A549 (cell line): ENCODE data around the gene PRDX2. TPM values are rescaled to one million over a fixed set of nuclear protein-coding genes. Genes with fewer than 3 reads are reported as not detected.
"Not testable (repeated sequence)": the region's sequence is repeated elsewhere in the genome, so short reads cannot be mapped to it uniquely, and the experiment has no call there.

Source experiments
- ATAC-seq, 2 experiments: fragments of 200-7000 bp in 1 of 2; fragments of >200 bp in 1 of 2; cut with Nextera tagmentation in 1 of 2; cut with Tn5 transposase in 1 of 2; 3 replicates each; pipeline versions ENCODE4 v1.8.0 to v1.9.1; 2018 to 2020; ENCODE audit warnings: mild to moderate bottlenecking in 1 of 2, moderate library complexity in 1 of 2
- CTCF ChIA-PET: fragments of 300-600 bp; sonication (Branson Sonifier 250); formaldehyde crosslinking; extraction: SDS; loops from one replicate; lab custom pipeline; 2021; ENCODE audit warnings: antibody characterized with exemption, inconsistent platforms; lab: Yijun Ruan, JAX
- POLR2A ChIA-PET: fragments of 350-600 bp; formaldehyde crosslinking; extraction: SDS; loops from one replicate; lab custom pipeline; 2021; ENCODE audit warnings: antibody characterized with exemption, inconsistent platforms; lab: Yijun Ruan, JAX
- DNase-seq, 2 experiments: peaks; one replicate each; pipeline versions ENCODE4 v3.0.0 to v3.0.0-alpha.2; 2011 to 2016; ENCODE audit warnings: low read depth in 1 of 2, low spot score in 1 of 2
- FAIRE-seq: peaks from 2 replicates; lab custom pipeline; 2011; peaks lifted over from hg19 to GRCh38; lab: Jason Lieb, UNC
- H3K27ac ChIP-seq, 2 experiments: fragments of >200 bp; sonication (Bioruptor Twin); formaldehyde crosslinking; 3 replicates each; pipeline ENCODE4 v1.5.1; 2016 to 2017
- H3K4me1 ChIP-seq: fragments of >200 bp; sonication (Bioruptor Twin); formaldehyde crosslinking; 3 replicates; pipeline ENCODE4 v1.6.1; 2016
- H3K4me2 ChIP-seq: fragments of >200 bp; sonication (Bioruptor Twin); formaldehyde crosslinking; 3 replicates; pipeline ENCODE4 v1.6.1; 2016
- H3K4me3 ChIP-seq: fragments of >200 bp; sonication (Bioruptor Twin); formaldehyde crosslinking; 3 replicates; pipeline ENCODE4 v1.5.1; 2016
- H3K9me3 ChIP-seq: fragments of >200 bp; sonication (Bioruptor Twin); formaldehyde crosslinking; 3 replicates; pipeline ENCODE4 v1.6.1; 2016
- CBX2 ChIP-seq: fragments of 200-600 bp; sonication (generic); IDR thresholded peaks from 2 replicates; pipeline ENCODE4 v1.6.1; 2016; ENCODE audit warnings: low read depth, mild to moderate bottlenecking, borderline replicate concordance
- CEBPB ChIP-seq, 2 experiments: fragments of >200 bp in 1 of 2; sonication (Bioruptor Twin) in 1 of 2; formaldehyde crosslinking in 1 of 2; IDR thresholded peaks; 2 replicates each; pipeline ENCODE4 v1.6.1; 2012 to 2016
- CHD2 ChIP-seq: fragments of 150-350 bp; IDR thresholded peaks from 2 replicates; pipeline ENCODE4 v1.6.1; 2014; ENCODE audit warnings: low read length; ENCODE audit not compliant: partially characterized antibody
- CHD4 ChIP-seq: fragments of 200-600 bp; sonication (generic); IDR thresholded peaks from 2 replicates; pipeline ENCODE4 v1.6.1; 2016; ENCODE audit warnings: antibody characterized with exemption, mild to moderate bottlenecking, borderline replicate concordance
- E2F6 ChIP-seq: IDR thresholded peaks from 2 replicates; pipeline ENCODE4 v1.6.1; 2012; ENCODE audit warnings: low read depth, borderline replicate concordance
- HEYL ChIP-seq: fragments of 250-450 bp; sonication (Bioruptor Pico); IDR thresholded peaks from 2 replicates; pipeline ENCODE4 v1.8.0; 2021; ENCODE audit warnings: mild to moderate bottlenecking, moderate library complexity
- HOXB5 ChIP-seq: fragments of 250-450 bp; sonication (Bioruptor Pico); IDR thresholded peaks from 2 replicates; pipeline ENCODE4 v1.5.0; 2020; ENCODE audit warnings: mild to moderate bottlenecking, moderate library complexity
- MAX ChIP-seq: IDR thresholded peaks from 2 replicates; pipeline ENCODE4 v1.6.1; 2012
- MAZ ChIP-seq: fragments of 150-350 bp; IDR thresholded peaks from 2 replicates; pipeline ENCODE4 v1.6.1; 2014; ENCODE audit warnings: antibody characterized with exemption, low read depth, low read length, borderline replicate concordance
- NFE2L2 ChIP-seq: fragments of 150-350 bp; conservative IDR thresholded peaks from 2 replicates; pipeline ENCODE4 v1.6.1; 2014; ENCODE audit warnings: low read length
- NPAS2 ChIP-seq: fragments of 250-450 bp; sonication (Bioruptor Pico); IDR thresholded peaks from 2 replicates; pipeline ENCODE4 v1.8.0; 2022; ENCODE audit warnings: mild to moderate bottlenecking, moderate library complexity, borderline replicate concordance
- PBX3 ChIP-seq: IDR thresholded peaks from 2 replicates; pipeline ENCODE4 v1.6.1; 2012
- POLR2A ChIP-seq: IDR thresholded peaks from 2 replicates; pipeline ENCODE4 v1.6.1; 2012; ENCODE audit warnings: mild to moderate bottlenecking, low read length
- RCOR1 ChIP-seq: fragments of 150-350 bp; IDR thresholded peaks from 2 replicates; pipeline ENCODE4 v1.6.1; 2014; ENCODE audit warnings: antibody characterized with exemption, low read length, low read depth
- RFX5 ChIP-seq: fragments of 450-650 bp; IDR thresholded peaks from 2 replicates; pipeline ENCODE4 v1.7.1; 2014; ENCODE audit warnings: antibody characterized with exemption, mild to moderate bottlenecking, moderate library complexity
- RNF2 ChIP-seq: fragments of 200-600 bp; sonication (generic); IDR thresholded peaks from 2 replicates; pipeline ENCODE4 v1.6.1; 2016; ENCODE audit warnings: low read depth, mild to moderate bottlenecking, antibody characterized with exemption, moderate library complexity, borderline replicate concordance
- SMC3 ChIP-seq: fragments of >200 bp; sonication (Bioruptor Twin); formaldehyde crosslinking; IDR thresholded peaks from 3 replicates; pipeline ENCODE4 v1.6.1; 2018; ENCODE audit warnings: inconsistent platforms
- TFCP2L1 ChIP-seq: fragments of 250-450 bp; sonication (Bioruptor Pico); IDR thresholded peaks from 2 replicates; pipeline ENCODE4 v1.5.0; 2021; ENCODE audit warnings: mild to moderate bottlenecking
- USF2 ChIP-seq: fragments of 450-650 bp; IDR thresholded peaks from 2 replicates; pipeline ENCODE4 v1.6.1; 2014; ENCODE audit warnings: antibody characterized with exemption
- ZC3H11A ChIP-seq: fragments of 450-650 bp; IDR thresholded peaks from 2 replicates; pipeline ENCODE4 v1.6.1; 2014; ENCODE audit warnings: antibody characterized with exemption, mild to moderate bottlenecking
- ZFP36 ChIP-seq: fragments of 450-650 bp; IDR thresholded peaks from 2 replicates; pipeline ENCODE4 v1.6.1; 2014; ENCODE audit warnings: borderline replicate concordance; ENCODE audit not compliant: partially characterized antibody
- WGBS: methylation state at CpG from one replicate; pipeline ENCODE4 v1.1.6; 2017; ENCODE audit errors: missing lambda C conversion rate; 5-methylcytosine and 5-hydroxymethylcytosine counted together
- polyA plus RNA-seq, 4 experiments: library from polyadenylated mRNA; depleted of rRNA in 3 of 4; stranded (reverse); fragments of >200 nt; fragmentation: RNase III in 1 of 4; extraction: RNeasy Plus Mini Kit Qiagen cat#74134 plus additional on column Dnase treatment in 1 of 4; gene quantifications; 2 replicates in 3 of 4; 3 replicates in 1 of 4; pipeline ENCODE4 v1.2.3, GENCODE V29; 2011 to 2017
- TF ChIP-seq, protein P1 (sequence below): fragments of 150-350 bp; IDR thresholded peaks from 2 replicates; pipeline ENCODE4 v1.6.1; 2014; ENCODE audit warnings: low read depth, mild to moderate bottlenecking, low read length
- TF ChIP-seq, protein P2 (sequence below): fragments of 200-600 bp; sonication (generic); IDR thresholded peaks from 2 replicates; pipeline ENCODE4 v1.6.1; 2016; ENCODE audit warnings: antibody characterized with exemption, mild to moderate bottlenecking, moderate library complexity

The PRDX2 gene
- polyA plus RNA-seq, 2 of the 4 experiments (the other 2 are of a cell fraction): 0.57 to 0.84 TPM

- WGBS: 91% methylated on average over 6 of the region's 6 CpGs
- DNase-seq, H3K4me2 ChIP-seq, H3K9me3 ChIP-seq, ATAC-seq, H3K4me3 ChIP-seq, H3K27ac ChIP-seq, H3K4me1 ChIP-seq, FAIRE-seq, POLR2A ChIA-PET: not testable (repeated sequence)
- CTCF ChIA-PET: interaction anchor here (0.6 to 3.6 kb wide), 4 partner anchors 21 to 68 kb away, joined by 4 to 11 read pairs (median 7); no protein-coding TSS in a partner anchor
These were observed 15.6 kb upstream of the PRDX2 start for GRCh38 chr19:12817188-12817587.

- H3K9me3 ChIP-seq: no peaks in the 10 kb centered on the region
- no peak for TF ChIP-seq CHD4
- TF ChIP-seq HEYL (CRISPR knock-in tag): no peak
- no peak for TF ChIP-seq CHD2
- no peak overlapping the region for H3K27ac ChIP-seq
- ChIA-PET POLR2A (no interaction called here), CTCF (interaction anchor here (0.6 to 1.9 kb wide), 7 partner anchors 9 to 58 kb away, joined by 3 to 10 read pairs (median 5); partner anchors contain the start of gene RNASEH2A)
- no peak overlapping the region for H3K4me2 ChIP-seq
- ATAC-seq (no peak), FAIRE-seq (no peak), DNase-seq (no peak)
- no peaks in the 10 kb centered on the region for H3K4me1 ChIP-seq
- no peak overlapping the region for H3K4me3 ChIP-seq
- 88% methylated on average over 7 of the region's 7 CpGs for WGBS
These were observed 13.5 kb upstream of the PRDX2 start for GRCh38 chr19:12815088-12815487.

DNA sequence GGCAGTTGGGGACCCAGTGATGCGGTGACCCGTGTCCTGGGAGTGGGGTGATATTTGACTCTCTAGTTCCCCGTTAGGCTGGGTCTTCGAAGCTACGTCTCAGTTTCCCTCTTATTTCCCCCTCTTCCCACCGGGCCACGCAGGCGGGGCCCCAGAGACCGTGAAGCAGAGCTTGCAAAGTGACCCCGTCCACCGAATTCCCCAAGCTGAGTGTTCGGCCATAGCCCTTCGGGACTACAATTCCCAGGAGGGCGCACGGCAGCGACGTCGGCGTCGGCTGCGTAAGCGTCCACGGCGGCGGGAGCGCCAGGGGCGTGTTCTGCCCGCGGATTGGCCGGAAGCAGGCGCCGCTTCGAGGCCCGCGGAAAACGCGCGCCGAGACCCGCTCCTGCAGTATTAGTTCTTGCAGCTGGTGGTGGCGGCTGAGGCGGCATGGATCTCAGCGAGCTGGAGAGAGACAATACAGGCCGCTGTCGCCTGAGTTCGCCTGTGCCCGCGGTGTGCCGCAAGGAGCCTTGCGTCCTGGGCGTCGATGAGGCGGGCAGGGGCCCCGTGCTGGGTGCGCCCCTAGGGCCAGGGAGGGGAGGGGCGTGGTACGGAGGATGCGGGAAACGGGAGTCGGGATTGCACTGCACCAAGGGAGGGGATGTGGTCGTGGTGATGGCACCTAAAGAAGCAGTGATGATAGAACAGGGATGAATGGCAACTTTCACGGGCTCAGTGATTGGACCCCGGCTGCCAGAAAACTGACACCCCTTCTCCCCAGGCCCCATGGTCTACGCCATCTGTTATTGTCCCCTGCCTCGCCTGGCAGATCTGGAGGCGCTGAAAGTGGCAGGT lies 4.9 kb upstream of the PRDX2 start, which contains the start of gene RNASEH2A:
Gene RNASEH2A, plus strand, starts transcription at position 343 of the 840 bp plus-strand sequence. Its CDS starts 90 bp downstream, at position 433.
- Histone ChIP-seq H3K4me3 (peak within 1 kb of the TSS; percentile 78), H3K4me2 (peak within 1 kb of the TSS; percentile 100), H3K4me1 (no peaks in the 10 kb centered on the region), H3K9me3 (no peaks in the 10 kb centered on the region), H3K27ac (peak within 1 kb of the TSS; percentile 84 to 86)
- ChIA-PET POLR2A (interaction anchor here (0.9 to 1.2 kb wide), 2 partner anchors 15 to 46 kb away, joined by 4 to 8 read pairs; partner anchors contain the start of gene JUNB), CTCF (interaction anchor here (0.6 to 17.4 kb wide), 8 partner anchors 9 to 40 kb away, joined by 3 to 901 read pairs (median 4); partner anchors contain the start of gene HOOK2)
- DNase-seq (peak; percentile 81 to 86), ATAC-seq (peak; percentile 97 to 99), FAIRE-seq (no peak)
- whole genome bisulfite sequencing: 9% methylated on average over 34 of the region's 66 CpGs
- TF ChIP-seq MAX (peak; percentile 94), NPAS2 (CRISPR knock-in tag) (no peak), RNF2 (no peak), NFE2L2 (no peak), PBX3 (no peak), ZFP36 (no peak), MAZ (no peak), ZC3H11A (no peak), RCOR1 (no peak), USF2 (no peak), E2F6 (peak; percentile 96), TFCP2L1 (CRISPR knock-in tag) (no peak), HOXB5 (CRISPR knock-in tag) (no peak), POLR2A (peak; percentile 42), SMC3 (no peak), CBX2 (no peak), CHD2 (no peak), CEBPB (IDR thresholded peaks at IDR 0.05) (no peak), RFX5 (no peak)
- TF ChIP-seq, protein P1, sequence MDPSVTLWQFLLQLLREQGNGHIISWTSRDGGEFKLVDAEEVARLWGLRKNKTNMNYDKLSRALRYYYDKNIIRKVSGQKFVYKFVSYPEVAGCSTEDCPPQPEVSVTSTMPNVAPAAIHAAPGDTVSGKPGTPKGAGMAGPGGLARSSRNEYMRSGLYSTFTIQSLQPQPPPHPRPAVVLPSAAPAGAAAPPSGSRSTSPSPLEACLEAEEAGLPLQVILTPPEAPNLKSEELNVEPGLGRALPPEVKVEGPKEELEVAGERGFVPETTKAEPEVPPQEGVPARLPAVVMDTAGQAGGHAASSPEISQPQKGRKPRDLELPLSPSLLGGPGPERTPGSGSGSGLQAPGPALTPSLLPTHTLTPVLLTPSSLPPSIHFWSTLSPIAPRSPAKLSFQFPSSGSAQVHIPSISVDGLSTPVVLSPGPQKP: no peak
- TF ChIP-seq, protein P2, sequence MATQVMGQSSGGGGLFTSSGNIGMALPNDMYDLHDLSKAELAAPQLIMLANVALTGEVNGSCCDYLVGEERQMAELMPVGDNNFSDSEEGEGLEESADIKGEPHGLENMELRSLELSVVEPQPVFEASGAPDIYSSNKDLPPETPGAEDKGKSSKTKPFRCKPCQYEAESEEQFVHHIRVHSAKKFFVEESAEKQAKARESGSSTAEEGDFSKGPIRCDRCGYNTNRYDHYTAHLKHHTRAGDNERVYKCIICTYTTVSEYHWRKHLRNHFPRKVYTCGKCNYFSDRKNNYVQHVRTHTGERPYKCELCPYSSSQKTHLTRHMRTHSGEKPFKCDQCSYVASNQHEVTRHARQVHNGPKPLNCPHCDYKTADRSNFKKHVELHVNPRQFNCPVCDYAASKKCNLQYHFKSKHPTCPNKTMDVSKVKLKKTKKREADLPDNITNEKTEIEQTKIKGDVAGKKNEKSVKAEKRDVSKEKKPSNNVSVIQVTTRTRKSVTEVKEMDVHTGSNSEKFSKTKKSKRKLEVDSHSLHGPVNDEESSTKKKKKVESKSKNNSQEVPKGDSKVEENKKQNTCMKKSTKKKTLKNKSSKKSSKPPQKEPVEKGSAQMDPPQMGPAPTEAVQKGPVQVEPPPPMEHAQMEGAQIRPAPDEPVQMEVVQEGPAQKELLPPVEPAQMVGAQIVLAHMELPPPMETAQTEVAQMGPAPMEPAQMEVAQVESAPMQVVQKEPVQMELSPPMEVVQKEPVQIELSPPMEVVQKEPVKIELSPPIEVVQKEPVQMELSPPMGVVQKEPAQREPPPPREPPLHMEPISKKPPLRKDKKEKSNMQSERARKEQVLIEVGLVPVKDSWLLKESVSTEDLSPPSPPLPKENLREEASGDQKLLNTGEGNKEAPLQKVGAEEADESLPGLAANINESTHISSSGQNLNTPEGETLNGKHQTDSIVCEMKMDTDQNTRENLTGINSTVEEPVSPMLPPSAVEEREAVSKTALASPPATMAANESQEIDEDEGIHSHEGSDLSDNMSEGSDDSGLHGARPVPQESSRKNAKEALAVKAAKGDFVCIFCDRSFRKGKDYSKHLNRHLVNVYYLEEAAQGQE: no peak
